GM12892 (cell line): ENCODE data around the gene KIAA1958.

ENCODE experiments used
- POLR2A ChIP-seq: IDR thresholded peaks from 2 replicates; pipeline ENCODE4 v1.6.1; 2011; ENCODE audit warnings: low read depth, low read length, control low read depth
- TAF1 ChIP-seq: IDR thresholded peaks from 2 replicates; pipeline ENCODE4 v1.6.1; 2011; ENCODE audit warnings: low read depth, mild to moderate bottlenecking, control low read depth, low read length, borderline replicate concordance

- TF ChIP-seq TAF1 (no peak), POLR2A (no peak)
These were observed 33.4 kb downstream of the KIAA1958 start for GRCh38 chr9:112520069-112520468.
